Heart left ventricle (tissue), 13 donors: Measurements from ENCODE around the gene LCLAT1.

ENCODE experiments used
- CTCF ChIP-seq, 12 donors: fragments of 200-600 bp; sonication (generic) in 4 of 12; IDR thresholded peaks; one replicate each; pipeline versions ENCODE4 v1.5.0 to v1.8.0; 2018 to 2022; ENCODE audit warnings: antibody characterized with exemption in 12 of 12, mild to moderate bottlenecking in 5 of 12
- POLR2A ChIP-seq, 2 donors: fragments of 450-650 bp; IDR thresholded peaks; one replicate each; pipeline ENCODE4 v1.6.1; 2017; ENCODE audit warnings: antibody characterized with exemption in 2 of 2, mild to moderate bottlenecking in 2 of 2, moderate library complexity in 2 of 2
- donor health status: ischemic (EF 13 %, LVEDD 7.1; RV severe dilation, severe dysfunction).
- donor health status: DM: no; HTN: yes; CAD: no.
- donor health status: DM: no; HTN: no; CAD: no.
- donor health status: ischemic (EF 25% LVEDD 6.9; RV normal size, moderate dysfunction).
- donor health status: ischemic (EF 25% LVEDD 5.7; RV mildly dilated, moderate dysfunction).
- donor health status: ischemic (EF 35%, LVEDD 5.7; RV mildly dilated, moderate dysfunction).
- donor health status: nonischemic (EF 11% LVEDD 7.7; RV severe dilation, severe dysfunction).
- donor health status: DM: yes; HTN: yes; CAD: no.
- donor health status: PGD.
- donor health status: ischemic (EF 29% LVEDD 5.4; RV normal size, mild dysfunction).
- donor health status: nonischemic (EF 23%, LVEDD 6.1; RV moderate dilation, normal function).

DNA sequence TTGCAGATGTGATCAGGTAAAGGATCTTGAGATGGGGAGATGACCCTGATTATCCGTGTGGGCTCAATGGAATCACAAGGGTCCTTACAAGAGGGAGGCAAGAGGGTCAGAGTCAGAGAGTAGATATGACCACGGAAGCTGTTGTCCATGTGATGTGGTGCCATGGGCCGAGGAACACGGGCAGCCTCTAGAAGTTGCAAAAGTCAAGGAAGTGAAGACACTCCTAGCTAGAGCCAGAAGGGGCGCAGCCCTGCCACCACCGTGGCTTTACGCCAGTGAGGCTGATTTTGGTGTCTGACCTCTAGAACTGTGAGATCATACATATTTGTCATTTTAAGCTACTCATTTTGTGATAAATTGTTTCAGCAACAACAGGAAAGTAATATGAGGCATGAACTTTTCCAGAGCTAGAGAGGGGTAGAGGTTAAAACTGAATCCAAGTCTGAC lies 245.8 kb downstream of the LCLAT1 start:
- no peak for TF ChIP-seq CTCF (IDR thresholded peaks at IDR 0.05)
- TF ChIP-seq POLR2A (IDR thresholded peaks at IDR 0.05), result no peak
